H7 (cell line): ENCODE data around the gene NDUFA5. TPM values are rescaled to one million over a fixed set of nuclear protein-coding genes. Genes with fewer than 3 reads are reported as not detected.
"Not testable (repeated sequence)": the region's sequence is repeated elsewhere in the genome, so short reads cannot be mapped to it uniquely, and the experiment has no call there.

Experiments used
- DNase-seq: peaks from one replicate; pipeline ENCODE4 v3.0.0; 2012
- H3K27me3 ChIP-seq: 2 replicates; pipeline ENCODE4 v1.6.0; 2011; ENCODE audit warnings: mild to moderate bottlenecking, low read length; ENCODE audit not compliant: control insufficient read depth, insufficient read depth
- H3K36me3 ChIP-seq: replicated peaks from 2 replicates; pipeline ENCODE4 v1.5.1; 2011; ENCODE audit warnings: low read length; ENCODE audit not compliant: control insufficient read depth, insufficient read depth
- H3K4me3 ChIP-seq: 2 replicates; pipeline ENCODE4 v1.5.1; 2011; ENCODE audit warnings: low read depth, mild to moderate bottlenecking, control low read depth, low read length, moderate library complexity; ENCODE audit not compliant: insufficient read depth
- total RNA-seq: library from RNA; depleted of rRNA; stranded (reverse); fragments of >200 nt; shearing (Covaris generic); gene quantifications from 2 replicates; pipeline ENCODE4 v1.2.3, GENCODE V29; 2014

Gene NDUFA5
- total RNA-seq, 1 experiment from 2014 or later = 63.3 TPM

- H3K36me3 ChIP-seq = no peaks in the 10 kb centered on the region
- DNase-seq = peak; percentile 7
- no peaks in the 10 kb centered on the region for H3K27me3 ChIP-seq
- no peak overlapping the region for H3K4me3 ChIP-seq
Measured at GRCh38 chr7:123573341-123573740, 15.7 kb upstream of the NDUFA5 start.

GRCh38 chr7:123571684-123572083, 14.1 kb upstream of the NDUFA5 start:
- no peaks in the 10 kb centered on the region for H3K36me3 ChIP-seq
- no peak for DNase-seq
- H3K27me3 ChIP-seq = no peaks in the 10 kb centered on the region
- H3K4me3 ChIP-seq = no peak overlapping the region

GRCh38 chr7:123571187-123571586, 13.6 kb upstream of the NDUFA5 start:
- Histone ChIP-seq H3K4me3 (no peak overlapping the region), H3K36me3 (no peaks in the 10 kb centered on the region), H3K27me3 (no peaks in the 10 kb centered on the region)
- no peak for DNase-seq

- DNase-seq = no peak
- H3K36me3 ChIP-seq = no peaks in the 10 kb centered on the region
- no peak overlapping the region for H3K4me3 ChIP-seq
- H3K27me3 ChIP-seq = no peaks in the 10 kb centered on the region
Measured at GRCh38 chr7:123570390-123571182, 13.0 kb upstream of the NDUFA5 start.

- no peak overlapping the region for H3K4me3 ChIP-seq
Measured at GRCh38 chr7:123569352-123570010, 11.9 kb upstream of the NDUFA5 start.

GRCh38 chr7:123562121-123562520, 4.5 kb upstream of the NDUFA5 start:
- H3K27me3 ChIP-seq = no peaks in the 10 kb centered on the region
- no peak overlapping the region for H3K4me3 ChIP-seq
- no peak for DNase-seq
- H3K36me3 ChIP-seq = no peaks in the 10 kb centered on the region

More at GRCh38 chr7:123569352-123570010, 11.9 kb upstream of the NDUFA5 start:
- no peak for DNase-seq
- Histone ChIP-seq H3K27me3 (no peaks in the 10 kb centered on the region), H3K36me3 (no peaks in the 10 kb centered on the region)

GRCh38 chr7:123558289-123558874, 764 bp upstream of the NDUFA5 start:
- no peak for DNase-seq
- Histone ChIP-seq H3K36me3 (peaks cover 4% of the 10 kb centered on the region; the same call in 1 of the 2 replicates), H3K27me3 (no peaks in the 10 kb centered on the region), H3K4me3 (peak overlapping the region; percentile 42)

- Histone ChIP-seq H3K36me3 (peaks cover 4% of the 10 kb centered on the region; the same call in 1 of the 2 replicates), H3K27me3 (no peaks in the 10 kb centered on the region), H3K4me3 (peak overlapping the region; percentile 88)
- DNase-seq = no peak
Measured at GRCh38 chr7:123557016-123557397, 611 bp downstream of the NDUFA5 start.

GRCh38 chr7:123555484-123555883, 2.1 kb downstream of the NDUFA5 start:
- H3K4me3 ChIP-seq = no peak overlapping the region
- peaks cover 4% of the 10 kb centered on the region; the same call in 1 of the 2 replicates for H3K36me3 ChIP-seq
- DNase-seq = no peak
- no peaks in the 10 kb centered on the region for H3K27me3 ChIP-seq

GRCh38 chr7:123553159-123553558, 4.5 kb downstream of the NDUFA5 start:
- Histone ChIP-seq H3K4me3 (no peak overlapping the region), H3K36me3 (peaks cover 6% of the 10 kb centered on the region), H3K27me3 (no peaks in the 10 kb centered on the region)
- no peak for DNase-seq

- no peaks in the 10 kb centered on the region for H3K27me3 ChIP-seq
- no peak overlapping the region for H3K4me3 ChIP-seq
- DNase-seq = no peak
- peaks cover 6% of the 10 kb centered on the region for H3K36me3 ChIP-seq
Measured at GRCh38 chr7:123552641-123553040, 5.0 kb downstream of the NDUFA5 start.

GRCh38 chr7:123552134-123552533, 5.5 kb downstream of the NDUFA5 start:
- H3K4me3 ChIP-seq, H3K27me3 ChIP-seq, H3K36me3 ChIP-seq, DNase-seq: not testable (repeated sequence)

- Histone ChIP-seq H3K27me3 (no peaks in the 10 kb centered on the region), H3K36me3 (peaks cover 3% of the 10 kb centered on the region; the same call in 1 of the 2 replicates), H3K4me3 (no peak overlapping the region)
- no peak for DNase-seq
Measured at GRCh38 chr7:123548406-123548805, 9.2 kb downstream of the NDUFA5 start.

GRCh38 chr7:123539871-123540270, 17.7 kb downstream of the NDUFA5 start:
- Histone ChIP-seq H3K4me3 (no peak overlapping the region), H3K27me3 (no peaks in the 10 kb centered on the region), H3K36me3 (no peaks in the 10 kb centered on the region)
- no peak for DNase-seq

GRCh38 chr7:123538897-123539296, 18.7 kb downstream of the NDUFA5 start:
- no peak for DNase-seq
- Histone ChIP-seq H3K27me3 (peaks cover 4% of the 10 kb centered on the region), H3K36me3 (no peaks in the 10 kb centered on the region), H3K4me3 (no peak overlapping the region)
